Activated CD4-positive, alpha-beta T cell treated with anti-CD3 and anti-CD28 coated beads, Interleukin-2, amount 50 U/mL, for 1 hour (primary cell): ENCODE measurements around the gene KCNQ5.

Experiments used
- DNase-seq: peaks from one replicate; pipeline ENCODE4 v3.0.0-alpha.2; 2020

Gene KCNQ5

DNA sequence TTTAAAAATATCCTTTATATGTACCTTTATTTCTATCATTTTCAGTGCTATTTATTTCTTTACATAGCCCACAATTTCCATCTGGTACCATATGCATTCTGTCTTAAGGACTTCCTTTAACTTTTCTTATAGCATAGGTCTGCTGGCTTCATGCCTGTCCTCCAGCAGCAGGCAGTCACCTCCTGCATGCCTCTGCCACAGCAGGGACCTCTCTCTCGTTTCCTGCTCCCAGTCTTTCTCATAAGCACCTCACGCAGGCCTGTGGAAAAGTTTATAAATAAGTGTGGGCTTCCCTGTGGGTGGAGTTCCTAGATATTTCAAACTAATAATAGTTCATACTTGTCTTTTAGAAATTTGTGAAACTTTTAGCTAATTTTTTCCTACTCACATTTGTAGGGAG is 133.9 kb downstream of the KCNQ5 start:
- DNase-seq, result no peak

DNA sequence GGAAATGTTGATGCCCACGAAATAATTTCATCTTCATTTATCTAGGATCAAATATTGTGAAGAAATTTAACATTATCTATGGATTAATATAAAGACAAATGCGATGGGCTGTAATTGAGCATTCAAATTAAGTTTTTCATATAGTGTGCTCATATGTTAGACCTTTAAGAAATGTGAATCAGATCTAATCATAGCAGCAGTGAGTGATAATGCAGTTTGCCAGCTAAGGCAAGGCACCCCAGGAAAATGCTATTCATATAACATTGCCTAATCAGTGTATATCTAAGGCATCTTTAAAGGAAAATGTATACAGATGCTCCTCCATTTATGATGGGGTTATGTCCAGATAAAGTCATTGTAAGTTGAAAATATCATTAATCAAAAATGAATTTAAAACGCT is 135.2 kb downstream of the KCNQ5 start:
- DNase-seq, result no peak

DNA sequence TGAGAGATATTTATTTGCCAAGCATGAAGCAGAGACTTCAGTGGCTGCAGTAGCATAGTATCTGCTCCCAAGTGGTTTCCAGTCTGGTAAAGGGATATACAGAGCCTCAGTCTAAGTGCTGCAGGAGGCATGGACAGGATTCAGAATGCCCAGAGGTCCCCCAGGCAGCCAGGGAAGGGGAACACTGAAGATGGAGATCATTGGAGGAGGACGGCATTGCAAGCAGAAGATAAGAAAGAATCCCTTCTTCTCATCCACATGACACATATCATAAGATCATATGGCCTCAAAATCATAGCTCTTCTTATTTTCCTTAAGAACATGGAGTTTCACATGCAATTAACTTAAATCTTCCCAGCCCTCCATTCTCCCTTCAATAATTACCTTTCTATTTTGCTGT is 136.1 kb downstream of the KCNQ5 start:
- DNase-seq, result no peak

DNA sequence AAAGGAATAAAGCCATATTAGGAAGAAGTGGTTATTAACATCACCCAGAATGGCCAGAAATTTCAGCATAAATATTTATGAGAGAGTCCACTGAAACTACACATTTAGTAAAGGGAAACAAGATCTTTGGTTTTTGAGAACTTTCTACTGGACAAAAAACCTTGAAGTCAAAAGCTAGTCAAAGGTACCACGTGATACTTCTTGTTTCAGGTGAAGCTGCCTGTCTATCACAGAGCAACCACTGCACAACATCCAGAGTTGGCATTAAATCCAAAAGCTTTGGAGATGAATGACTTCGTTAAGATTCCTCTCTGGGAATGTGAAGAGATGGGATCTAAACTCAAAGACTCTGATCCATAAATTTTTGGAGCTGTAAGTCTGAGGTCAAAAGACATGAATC is 137.0 kb downstream of the KCNQ5 start:
- DNase-seq, result no peak

DNA sequence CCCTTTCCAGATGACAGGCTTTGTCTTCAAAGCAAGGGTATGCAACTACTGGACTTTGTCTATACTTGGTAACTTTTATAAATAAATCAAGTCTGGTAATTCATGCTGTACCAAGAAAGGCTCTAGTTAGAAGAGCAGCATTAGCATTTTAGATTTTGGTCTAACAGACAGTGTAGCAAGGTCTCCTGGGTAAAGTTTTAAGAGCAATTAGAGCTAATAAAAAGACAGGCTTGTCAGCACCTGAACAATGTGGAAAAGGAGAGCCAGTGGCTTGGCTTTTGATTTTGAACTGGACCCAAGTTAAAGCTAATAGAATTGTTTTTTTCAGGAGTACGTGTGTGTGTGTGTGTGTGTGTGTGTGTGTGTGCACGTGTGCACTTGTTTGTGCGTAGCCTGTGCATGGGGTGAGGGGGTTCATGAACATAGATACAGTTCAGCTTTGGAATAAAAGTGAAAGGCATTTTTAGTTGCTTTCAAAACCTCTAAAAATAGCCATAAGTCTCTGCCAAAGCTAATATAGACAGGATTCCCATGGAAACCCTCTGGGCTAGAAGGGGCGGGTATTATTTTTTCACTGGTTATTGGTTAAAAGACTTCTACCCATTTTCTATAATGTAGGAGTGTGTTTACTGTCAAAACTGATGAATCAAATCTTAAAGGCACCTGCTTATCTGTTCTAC is 138.4 kb downstream of the KCNQ5 start:
- no peak for DNase-seq

DNA sequence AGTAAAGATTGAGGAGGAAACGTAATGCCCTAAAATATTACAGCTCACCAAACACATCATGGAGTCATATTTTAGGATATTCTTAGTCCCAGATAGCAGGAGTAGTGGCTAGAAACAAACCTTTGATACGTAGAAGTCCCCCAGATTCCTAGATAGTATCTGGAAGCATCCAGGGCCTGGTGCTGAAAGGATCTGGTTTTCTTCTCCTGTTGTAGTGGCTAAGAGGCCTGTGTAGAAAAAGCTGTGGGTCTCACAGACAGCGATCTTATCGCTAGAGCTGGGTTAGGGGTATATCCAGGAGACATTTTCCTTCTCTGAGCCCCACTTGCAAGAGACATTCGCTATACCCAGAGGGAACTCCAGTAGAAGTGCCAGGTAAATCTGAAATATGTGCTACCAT is 139.9 kb downstream of the KCNQ5 start:
- DNase-seq, result no peak

DNA sequence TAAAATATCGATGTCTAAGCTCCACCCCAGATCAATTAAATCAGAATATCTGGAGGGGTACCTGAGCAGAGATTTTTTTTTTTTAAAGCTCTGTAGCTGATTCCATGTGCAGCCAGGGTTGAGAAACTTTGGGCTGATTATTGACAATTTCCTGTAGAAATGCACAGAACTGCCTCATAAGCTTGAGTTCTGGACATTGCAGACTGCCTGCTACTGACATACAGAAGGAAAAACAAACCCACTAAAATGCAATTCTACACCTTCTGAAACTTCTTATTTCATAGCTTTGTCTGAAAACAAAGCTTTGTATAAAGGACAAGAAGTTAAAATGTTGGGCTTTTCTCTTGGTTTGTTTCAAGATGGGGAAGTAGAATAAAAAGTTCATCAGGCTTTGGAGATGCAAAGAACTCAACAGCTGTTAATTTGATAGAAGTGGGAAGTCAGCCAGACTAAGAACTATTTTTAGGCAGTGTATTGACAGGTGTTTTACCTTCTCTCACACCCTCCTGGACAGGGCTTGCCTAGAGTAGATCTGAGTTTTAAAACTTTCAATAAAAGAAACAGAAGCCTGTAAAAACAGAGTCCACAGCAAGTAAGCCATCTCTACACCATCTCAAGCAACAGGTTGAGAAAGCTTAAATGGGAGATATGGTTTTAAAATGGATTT is 147.7 kb downstream of the KCNQ5 start:
- DNase-seq, result no peak

DNA sequence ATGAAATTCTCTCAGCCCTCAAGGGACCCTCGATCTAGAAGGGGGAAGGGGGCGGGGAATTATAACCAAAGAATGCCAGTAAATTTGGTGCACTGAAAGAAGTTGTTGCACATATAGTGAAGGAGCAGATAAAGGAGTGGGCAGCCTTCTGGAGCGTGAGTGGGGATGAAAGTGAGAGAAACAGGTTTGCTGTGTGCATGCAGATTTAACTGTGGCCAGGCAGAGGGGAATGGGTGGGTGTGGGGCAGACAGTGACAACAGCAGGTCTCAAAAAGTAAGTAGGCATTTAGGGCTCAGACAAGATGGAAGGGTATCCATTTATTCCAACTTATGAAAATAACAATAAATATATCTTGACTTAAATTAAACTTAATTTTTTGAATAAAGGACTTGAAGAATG is 149.1 kb downstream of the KCNQ5 start:
- DNase-seq, result no peak

DNA sequence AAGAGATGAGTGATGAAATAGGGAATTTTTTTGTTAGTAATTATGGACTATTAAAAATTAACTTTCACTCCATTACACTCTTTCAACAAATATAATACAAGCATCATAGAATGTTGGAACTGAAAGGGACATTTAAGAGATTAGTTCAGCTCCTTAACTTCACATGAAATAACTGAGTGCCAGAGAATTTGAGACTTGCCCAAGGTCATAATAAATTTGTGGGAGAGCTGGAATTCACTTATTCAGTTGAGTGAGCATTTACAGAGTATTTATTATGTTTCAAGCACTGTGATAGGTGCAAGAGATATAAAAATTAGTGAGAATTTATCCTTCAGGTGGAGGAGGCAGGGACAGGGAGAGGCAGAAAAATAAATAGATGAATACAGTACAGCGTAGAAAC is 154.6 kb downstream of the KCNQ5 start:
- DNase-seq, result no peak

DNA sequence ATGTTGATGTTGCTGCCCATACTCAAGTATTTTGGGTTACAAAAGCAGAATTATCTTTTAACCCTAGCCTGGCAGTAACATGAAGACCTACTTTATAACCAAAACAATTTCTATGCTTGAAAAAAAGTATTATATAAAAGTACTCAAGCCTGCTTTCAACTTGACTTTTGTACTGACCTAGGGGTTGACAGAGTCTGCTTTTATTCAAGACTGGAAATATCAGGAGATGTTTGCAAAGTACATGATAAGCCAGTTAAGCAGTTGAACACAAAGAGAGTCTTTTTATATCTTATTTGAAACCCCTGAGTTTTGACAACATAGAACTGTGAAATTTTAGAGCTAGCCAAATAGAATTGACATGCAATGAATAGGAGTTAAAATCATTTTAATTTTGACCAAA is 159.8 kb downstream of the KCNQ5 start:
- no peak for DNase-seq

DNA sequence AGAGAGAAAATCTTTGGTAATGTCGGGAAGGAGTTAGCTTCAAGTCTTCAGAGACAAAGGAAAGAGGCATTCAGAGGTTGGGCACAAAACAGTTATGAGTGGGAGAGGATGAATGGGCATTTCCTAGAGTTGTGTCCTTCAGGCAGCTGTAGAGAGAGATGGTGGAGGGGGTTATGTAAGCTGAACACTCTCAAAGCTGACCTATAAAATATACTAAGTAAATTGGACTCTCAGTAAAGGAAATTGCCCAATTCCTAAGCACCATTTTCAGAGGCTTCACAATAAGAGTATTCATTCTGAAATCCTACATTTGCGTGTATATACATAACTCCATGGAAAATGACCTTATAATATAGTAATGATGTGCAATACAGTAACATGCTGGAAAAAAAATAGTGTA is 161.2 kb downstream of the KCNQ5 start:
- no peak for DNase-seq

DNA sequence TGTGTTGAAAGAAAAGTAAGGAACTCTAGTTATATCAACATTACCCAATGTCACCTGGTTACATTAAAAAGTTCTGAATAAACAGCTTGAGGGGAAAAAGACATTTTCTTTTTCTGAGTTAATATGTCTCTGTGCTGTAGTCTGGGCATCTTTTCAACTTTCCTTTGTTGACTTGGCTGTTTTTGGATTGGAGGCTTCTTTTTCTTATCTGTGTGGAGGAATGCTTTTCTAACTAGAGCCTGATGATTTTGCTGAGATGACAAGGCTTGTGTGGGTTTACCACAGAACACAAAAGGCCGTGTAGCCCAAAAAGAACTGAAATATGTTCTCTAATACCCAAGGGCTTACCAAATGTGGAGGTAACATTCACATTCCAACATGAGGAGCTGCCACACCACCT is 161.8 kb downstream of the KCNQ5 start:
- no peak for DNase-seq

DNA sequence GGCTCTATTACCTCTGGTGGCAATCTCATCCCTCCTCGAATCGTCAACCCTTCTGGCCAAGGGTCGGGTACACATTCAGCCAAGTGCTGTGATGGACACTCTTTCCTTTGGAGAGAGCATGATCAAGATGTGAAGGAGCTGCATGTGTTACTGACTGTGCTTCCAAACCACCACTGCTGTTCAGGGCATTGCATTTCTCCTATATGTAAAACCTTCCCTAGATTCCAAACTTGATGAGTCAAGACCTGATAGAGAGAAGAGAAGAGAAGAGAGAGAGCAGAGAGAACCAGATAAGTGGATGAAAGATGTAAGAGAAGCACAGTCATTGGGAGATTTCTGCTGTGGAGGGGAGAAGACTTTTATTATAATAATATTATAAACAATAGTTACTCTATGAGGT is 162.2 kb downstream of the KCNQ5 start:
- DNase-seq, result no peak

DNA sequence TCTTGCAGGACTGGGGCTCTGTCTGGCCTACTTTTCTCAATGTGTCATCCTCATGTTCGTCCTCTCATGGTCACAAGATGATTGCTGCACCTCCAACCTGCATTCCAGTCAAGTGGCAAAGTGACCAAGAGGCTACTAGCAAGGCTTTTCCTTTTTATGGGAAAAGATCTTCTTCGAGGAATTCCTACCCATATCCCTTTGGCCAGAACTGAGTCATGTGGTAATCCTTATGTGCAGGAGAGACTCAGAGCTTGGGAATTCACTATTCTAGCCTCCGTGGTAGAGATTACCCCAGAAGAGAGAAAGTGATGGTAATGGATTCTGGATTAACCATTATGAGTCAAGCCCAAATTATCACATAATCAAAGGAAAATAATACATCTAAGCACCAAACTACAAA is 162.7 kb downstream of the KCNQ5 start:
- no peak for DNase-seq

DNA sequence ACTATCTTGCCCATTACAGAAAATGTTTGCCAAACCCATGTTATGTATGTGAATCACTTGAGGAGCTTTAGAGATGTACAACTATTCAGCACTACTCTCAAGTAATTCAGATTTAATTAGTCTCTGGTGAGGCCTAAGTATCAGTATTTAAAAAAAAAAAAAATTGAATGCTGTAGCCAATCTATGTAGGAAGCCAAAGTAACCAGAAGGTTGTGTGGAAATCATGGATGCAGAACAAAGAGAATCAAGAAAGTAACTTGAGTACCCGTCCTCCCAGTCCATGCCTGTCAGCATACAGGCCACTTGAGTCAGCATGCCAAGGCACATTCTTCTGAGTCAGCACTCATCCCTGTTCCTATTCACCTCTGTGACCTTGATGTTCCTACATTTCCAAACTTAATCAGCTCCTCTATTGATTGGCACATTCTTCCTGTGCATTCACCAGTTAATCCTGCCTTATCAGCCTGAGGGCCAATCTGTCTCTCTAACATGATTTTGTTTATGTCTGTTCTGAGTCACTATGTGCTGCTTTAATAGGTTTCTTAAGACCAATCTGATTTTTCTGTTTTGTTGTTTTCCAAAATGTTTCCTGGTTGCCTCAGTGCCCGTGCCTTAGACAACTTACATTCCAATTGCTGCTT is 165.6 kb downstream of the KCNQ5 start:
- no peak for DNase-seq

DNA sequence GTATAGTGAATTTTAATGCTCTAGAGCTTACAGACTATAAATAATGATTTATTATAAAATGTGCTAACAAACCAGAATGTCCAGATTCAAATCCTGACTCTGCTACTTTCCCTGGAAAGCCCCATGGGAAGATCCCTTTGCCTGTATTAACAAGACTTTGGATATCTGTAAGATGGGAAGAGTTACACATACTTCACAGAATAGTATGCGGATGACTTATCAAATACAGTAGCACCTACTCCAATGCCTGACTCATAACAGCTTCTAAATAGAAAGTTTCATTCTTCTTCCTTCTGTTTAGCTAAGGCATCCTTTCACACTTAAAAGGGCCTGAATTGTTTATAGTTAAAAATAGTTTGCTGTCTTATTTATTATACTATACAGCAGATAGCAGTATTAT is 166.3 kb downstream of the KCNQ5 start:
- no peak for DNase-seq

DNA sequence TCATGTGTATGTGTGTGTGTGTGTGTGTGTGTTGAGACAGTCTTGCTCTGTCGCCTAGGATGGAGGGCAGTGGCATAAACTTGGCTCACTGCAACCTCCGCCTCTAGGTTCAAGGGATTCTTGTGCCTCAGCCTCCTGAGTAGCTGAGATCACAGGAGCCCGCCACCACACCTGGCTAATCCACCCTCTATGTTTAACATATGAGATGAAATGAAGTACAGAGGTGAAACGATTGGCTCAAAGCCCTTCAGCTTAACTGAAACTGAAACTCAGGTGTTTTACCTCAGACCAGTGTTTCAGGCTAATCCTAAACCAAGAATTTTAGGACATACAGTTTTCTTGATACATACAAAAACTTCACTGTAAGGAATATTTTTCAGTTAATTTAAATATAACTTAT is 167.3 kb downstream of the KCNQ5 start:
- DNase-seq, result no peak

DNA sequence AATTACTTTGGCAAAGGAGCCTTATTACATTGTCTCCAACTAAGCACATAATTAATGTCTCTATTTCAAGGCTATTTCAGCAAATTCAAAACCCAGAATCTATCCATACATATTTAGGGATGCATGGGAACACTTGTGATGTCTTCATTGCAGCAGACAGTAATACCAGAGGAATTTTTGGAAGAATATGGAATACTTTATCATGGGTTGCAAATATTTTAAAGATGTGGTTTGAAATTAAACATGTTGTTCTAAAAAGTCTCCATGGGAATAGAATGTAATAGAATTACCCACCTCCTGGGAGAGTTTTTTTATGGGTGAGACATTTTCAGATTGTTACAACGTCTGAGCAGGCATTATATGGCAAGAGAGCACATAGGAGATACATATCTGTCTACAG is 170.8 kb downstream of the KCNQ5 start:
- DNase-seq, result no peak

DNA sequence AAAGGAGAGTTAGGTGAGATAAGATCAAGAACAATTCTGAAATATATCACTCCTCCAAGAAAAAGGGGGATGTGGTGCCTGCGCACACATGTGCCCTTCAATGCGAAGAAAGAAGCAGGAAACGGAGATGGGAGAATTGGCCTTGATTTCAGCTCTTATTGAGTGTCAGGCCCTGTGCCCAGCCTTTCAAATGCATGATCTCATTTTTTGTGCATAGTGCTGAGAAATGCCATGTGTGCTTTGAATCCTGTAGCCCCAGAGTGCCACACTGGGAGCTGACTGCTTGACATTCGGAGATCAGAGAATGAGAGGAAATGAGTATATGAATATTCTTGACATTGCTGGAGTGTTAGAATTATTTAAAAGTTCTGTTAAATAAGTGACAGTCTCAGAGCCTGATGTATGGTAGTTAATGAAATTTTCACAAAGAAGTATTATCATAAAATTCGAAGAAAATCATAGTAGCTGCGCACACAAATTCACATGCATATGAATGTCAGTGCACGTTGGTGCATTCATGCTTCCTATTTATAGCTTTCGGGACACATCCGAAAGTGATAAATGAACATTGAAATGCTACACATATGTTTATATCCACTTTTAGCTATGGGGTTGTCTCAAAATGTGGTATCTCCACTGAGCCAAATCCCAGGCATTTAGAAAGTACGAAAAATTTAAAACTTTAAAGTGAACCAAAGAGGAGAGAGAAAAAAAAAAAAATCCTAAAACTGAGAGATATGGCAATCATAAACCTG is 172.0 kb downstream of the KCNQ5 start:
- no peak for DNase-seq

DNA sequence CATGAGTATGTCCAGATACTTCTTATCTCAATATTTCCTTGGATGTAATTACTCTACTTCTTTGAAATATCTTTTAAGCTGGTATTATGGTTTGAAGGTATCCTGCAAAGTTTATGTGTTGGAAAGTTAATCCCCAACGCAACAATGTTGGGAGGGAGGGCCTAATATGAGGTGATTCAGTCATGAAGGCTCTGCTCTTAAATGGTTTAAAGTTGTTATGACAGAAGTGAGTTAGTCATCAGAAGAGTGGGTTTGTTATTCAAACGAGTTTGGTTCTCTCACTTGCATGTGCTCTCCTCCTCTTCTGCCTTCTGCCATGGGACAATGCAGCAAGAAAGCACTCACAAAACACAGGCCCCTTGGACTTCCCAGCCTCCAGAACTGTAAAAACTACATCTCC is 176.3 kb downstream of the KCNQ5 start:
- no peak for DNase-seq

DNA sequence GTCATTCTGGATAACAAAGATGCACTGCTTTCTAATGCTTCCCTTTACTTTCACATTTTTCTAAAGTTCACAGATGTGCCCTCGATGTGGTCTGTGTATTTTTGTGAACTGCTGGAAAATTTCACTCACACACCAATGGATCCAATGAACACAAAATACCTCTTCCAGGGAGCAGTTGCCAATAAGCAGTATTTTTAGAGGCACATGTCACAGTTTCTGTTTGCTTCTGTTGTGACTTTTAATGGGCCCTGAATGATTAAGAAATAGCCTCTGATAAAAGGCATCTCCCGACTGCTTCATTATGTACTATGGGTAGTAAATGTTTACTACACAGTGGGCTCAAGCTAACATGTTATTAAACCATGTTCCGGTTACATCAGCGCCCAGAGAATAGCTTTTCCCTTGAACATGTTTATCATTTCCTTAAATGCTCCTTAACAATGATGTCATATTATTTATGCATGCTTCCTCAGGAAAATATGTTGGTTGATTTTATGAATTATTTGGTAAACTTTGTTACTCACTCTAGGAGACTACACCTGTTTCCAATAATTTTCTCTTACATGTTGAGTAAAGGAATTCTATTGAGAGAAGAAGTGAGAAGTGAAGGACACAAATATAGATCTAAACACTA is 188.0 kb downstream of the KCNQ5 start:
- no peak for DNase-seq

DNA sequence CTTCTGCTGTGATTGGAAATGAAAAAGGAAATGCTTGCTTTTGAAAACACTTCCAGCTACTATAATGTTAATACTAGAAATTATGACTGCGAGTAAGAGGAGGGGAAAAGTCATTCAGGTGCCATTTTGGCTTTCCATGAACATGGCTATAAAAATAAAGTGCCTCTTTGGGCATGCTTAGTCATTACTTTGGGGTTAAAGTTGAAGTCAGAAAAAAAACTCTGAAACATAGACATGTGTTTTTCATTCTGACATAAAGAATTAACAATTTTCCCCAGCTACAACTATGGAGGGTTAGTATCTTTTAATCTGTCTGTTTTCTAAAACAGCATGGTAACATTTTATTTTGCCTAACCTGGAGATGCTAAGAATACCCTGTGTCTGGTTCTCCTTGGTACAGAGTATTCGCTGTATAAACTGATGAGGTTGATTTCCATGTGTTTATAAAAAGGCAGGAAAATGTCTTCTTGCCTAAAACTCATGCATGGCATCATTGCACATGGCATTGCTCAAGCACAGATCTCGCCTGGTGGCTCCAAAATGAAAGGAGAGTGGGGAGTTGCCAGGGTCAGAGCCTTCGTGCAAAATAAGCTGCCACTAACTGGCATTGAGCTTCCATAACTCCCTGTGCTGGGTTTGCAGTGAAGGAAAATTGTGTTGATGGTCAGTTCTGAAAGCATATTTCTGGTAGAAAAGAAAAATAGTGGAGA is 188.9 kb downstream of the KCNQ5 start:
- DNase-seq, result no peak

DNA sequence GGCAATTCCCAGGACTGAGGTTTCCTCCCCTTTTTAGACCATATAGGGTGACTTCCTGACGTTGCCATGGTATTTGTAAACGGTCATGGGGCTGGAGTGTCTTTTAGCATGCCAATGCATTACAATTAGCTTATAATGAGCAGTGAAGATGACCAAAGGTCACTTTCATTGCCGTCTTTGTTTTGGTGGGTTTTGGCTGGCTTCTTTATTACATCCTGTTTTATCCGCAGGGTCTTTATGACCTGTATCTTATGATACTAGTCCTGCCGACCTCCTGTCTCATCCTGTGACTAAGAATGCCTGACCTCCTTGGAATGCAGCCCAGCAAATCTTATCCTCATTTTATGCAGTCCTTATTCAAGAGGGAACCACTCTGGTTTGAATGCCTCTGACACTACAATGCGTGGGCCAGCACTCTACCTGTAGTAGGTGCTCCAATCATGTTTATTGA is 190.1 kb downstream of the KCNQ5 start:
- DNase-seq, result no peak
